Kidney glomerular epithelial cell (primary cell): Measurements from ENCODE around the gene RAD23B.

ENCODE experiments used
- DNase-seq: peaks from one replicate; lab custom pipeline; 2025; lab: John Stamatoyannopoulos, UW

Gene RAD23B

DNA sequence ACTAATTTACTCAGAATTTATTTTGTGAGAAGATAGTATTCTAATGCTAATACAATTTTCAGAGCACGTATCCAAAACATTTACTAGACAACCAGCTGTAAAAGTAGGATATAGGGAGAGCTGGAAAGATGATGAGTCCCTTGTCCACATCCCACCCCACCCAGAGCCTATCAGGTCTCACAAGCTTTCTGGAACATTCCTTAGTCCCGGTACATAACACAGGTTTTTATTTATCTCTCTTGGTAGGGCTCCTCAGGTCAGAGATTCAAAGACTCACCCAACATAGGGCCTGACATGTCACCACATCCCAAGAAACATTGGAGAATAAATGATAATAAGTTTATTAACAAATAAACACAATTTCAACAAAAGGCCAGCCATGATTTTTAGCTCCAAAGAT lies 13.8 kb upstream of the RAD23B start:
- DNase-seq: no peak

DNA sequence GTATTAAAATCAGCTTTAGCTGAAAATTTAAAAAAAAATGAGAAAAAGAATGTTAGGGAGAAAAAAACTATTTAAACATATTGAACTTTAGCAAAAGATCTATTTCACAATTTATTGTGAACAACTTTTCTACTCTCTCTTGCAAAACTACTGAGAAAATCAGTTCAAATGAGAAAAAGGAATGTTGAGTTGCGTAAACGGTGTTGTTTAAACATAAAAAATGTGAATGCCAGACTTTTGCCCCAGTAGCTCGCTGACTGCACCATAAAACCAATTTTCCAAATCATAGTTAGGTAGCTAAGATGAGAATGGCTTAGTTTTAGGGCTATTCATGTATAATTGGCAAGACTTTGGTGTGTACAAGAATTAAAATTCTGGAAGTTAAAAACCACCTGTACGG lies 13.4 kb upstream of the RAD23B start:
- no peak for DNase-seq

DNA sequence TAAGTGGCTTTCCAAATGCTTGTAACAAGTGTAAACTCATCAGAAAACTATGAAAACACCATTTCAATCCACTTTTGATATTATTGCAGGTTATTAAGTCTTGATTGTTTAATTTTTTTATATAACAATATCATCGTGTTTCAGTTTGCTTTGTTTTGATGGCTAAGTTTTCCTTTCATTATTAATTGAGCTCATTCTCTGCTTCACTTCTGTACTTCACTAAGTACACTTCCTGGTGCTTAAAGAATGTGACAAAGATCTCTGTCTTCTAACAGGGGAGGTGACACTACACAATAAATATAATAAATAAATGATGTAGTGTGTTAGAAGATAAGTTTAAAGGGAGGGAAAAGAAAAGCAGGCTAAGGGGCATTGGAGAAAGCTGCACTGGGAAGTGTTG lies 13.0 kb upstream of the RAD23B start:
- no peak for DNase-seq

DNA sequence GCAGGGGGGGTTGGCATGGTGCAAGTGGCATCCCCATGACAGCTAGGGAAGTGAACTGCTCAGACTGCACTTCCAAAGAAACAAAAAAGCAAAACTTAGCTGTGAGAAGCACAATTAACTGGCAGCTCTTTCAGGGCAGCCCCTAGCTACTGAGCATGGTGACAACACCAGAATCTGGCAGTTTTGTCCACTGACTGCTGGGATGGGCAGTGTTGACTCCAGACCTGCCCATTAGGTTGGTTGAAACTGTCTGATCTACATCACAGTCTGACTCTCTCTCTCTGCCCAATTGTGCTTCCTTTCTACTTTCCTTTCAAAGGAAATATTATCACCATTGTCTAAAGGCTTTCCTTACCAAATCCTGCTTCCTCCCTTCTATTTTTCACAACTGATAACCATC lies 12.5 kb upstream of the RAD23B start:
- no peak for DNase-seq

DNA sequence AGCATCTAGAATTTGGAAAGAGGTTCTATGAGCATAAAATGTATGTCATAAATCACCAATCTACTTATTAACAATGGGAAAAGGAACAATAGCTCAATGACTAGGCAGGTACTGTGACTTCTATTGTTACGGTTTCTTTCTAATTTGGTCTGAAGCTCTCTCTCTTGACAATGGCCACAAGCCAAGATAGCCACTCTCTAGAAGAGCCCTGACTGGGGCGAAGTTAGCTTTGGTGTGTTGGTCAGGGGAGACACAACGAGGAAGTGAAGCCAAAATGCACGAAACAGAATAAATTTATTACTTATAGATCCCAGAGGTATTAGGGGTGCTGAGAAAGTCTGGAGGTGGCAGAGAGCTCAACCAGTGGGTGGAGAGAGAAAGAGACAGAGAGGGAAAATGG lies 9.4 kb upstream of the RAD23B start:
- no peak for DNase-seq

DNA sequence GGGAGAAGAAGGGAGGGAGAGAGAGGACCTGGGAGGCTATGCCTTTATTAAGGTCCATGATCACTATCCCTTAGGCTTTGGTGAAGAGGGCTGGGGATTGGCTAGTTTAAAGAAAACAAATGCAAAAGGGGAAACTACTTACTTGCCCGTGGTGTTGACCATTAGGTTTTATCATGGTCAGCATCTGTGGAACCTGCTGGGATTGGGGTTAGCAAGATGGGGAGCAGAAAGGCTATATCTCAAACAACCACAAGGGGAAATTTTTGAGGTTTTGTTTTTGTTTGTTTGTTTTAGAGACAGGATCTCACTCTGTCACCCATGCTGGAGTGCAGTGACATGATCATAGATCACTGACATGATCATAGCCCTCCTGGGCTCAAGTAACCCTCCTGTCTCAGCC lies 9.0 kb upstream of the RAD23B start:
- DNase-seq: no peak

DNA sequence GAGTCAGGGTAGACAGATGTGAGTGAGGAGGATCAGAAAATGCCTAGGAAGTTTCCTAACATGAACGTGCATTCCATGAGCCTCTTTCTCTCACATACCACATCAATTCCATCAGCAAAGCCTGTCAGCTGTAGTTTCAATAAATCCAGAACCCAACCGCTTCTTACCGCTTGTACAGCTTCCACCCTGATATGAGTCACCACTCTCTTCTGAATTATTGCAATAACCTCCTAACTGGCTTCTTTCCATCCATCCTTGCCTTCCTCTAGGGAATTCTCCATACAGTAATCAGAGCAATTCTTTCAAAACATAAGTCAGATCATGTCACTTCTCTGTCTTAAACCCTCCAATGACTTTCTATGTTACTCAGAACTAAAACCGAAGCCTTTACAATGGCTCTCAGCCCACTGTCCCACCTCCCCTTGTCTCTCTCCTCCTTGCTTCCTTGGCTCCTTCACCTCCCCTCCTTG lies 8.1 kb upstream of the RAD23B start:
- DNase-seq: peak; percentile 97

DNA sequence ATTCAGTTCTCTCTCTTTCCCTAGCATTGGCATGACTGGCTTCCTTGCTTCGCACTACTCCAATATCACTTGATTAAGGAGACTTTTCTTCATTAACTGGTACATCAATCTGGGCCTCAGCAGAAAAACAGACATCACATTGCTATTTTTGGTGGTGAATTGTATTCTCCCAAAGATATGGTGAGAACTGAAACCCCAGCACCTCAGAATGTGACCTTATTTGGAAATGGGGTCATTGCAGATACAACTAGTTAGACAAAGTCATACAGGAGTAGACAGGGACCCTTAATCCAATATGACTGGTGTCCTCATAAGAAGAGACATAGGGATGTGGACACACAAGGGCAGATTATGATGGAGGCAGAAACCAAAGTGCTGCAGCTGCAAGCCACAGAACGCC lies 7.5 kb upstream of the RAD23B start:
- no peak for DNase-seq

DNA sequence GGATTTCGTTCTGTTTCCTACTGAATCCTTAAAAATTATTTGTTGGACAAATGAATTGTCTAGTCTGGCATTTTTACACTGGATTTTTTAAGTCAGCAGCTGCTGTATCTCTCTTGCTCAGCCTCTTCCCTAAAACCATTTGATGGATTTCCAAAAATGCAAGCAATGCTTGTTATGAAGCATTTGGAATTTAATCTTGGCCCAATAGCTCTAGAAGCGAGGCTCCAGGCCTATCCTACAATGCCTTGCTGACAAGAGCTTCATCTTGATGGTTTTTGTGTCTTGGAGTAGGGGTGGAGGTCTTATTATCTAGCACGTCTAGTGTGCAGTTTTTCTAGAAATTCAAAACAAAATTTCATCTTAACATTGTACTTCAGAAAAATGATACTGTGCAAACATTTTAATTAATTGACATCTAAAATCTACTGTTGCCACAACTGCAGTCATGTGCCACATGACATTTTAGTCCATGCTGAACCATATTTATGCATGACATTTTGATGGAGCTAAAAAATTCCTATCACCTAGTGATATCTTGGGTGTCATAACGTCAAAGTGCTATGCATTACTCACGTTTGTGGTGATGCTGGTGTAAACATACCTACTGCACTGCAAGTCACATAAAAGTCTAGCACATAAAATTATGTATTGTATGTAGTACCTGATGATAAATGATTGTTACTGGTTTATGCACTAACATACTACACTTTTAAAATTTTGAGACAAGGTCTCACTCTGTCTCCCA lies 5.9 kb upstream of the RAD23B start:
- DNase-seq: no peak

DNA sequence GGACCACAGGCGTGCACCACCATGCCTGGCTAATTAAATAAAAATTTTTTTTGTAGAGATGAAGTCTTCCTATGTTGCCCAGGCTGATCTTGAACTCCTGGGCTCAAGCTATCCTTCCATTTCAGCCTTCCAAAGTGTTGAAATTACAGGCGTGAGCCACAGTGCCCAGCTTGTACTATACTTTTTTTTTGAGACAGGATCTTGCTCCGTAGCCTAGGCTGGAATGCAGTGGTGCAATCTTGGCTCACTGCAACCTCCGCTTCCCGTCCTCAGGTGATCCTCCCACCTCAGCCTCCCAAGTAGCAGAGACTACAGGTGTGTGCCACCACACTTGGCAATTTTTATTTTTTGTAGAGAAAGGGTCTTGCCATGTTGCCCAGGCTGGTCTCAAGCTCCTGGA lies 5.3 kb upstream of the RAD23B start:
- DNase-seq: no peak

DNA sequence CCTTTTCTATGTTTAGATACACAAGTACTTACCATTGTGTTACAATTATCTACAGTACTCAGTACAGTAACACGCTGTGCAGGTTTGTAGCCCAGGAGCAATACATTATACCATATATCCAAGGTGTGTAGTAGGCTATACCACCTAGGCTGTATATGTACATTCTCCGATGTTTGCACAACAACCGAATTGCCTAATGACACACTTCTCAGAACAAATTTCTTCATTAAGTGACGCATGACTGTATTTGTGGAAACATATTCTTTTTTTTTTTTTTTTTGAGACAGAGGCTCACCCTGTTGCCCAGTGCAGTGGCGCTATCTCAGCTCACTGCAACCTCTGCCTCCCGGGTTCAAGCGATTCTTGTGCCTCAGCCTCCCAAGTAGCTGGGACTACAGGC lies 4.0 kb upstream of the RAD23B start:
- no peak for DNase-seq

DNA sequence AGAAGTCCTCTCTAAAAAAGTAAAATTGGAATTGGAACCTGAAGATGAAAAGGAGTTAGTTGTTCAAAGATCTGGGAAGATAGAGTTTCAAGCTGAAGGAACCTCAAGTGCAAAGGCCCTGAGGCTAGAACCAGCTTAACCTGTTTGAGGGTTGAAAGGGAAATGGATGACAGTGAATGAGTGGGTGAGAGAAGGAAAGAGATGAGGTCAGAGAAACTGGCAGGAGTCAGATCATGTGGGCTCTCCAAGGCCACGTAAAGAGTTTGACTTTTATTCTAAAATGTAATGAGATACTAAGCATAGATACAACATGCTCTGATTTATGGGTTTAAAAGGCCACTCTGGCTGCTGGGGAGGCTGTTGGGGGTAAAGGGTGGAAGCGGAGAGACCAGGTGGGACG lies 2.5 kb upstream of the RAD23B start:
- no peak for DNase-seq

DNA sequence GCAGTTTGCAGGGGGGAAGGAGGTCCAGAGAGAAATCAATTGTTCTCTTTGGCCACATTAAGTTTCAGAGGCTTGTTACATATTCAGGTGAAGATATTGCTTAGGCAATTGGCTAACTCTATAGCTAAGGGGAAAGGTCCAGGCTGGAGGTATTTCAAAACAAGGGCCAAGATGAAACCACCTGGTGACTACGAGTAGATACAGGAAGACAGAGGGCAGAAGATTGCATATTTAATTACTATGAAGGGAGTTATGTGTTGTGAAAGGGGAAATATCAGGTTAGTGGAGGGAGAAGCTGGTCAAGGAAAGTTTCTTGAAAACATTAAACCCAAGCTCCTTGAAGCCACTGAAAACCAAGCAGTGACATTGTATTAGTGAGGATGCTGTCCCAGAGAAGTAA lies 1.9 kb upstream of the RAD23B start:
- no peak for DNase-seq

DNA sequence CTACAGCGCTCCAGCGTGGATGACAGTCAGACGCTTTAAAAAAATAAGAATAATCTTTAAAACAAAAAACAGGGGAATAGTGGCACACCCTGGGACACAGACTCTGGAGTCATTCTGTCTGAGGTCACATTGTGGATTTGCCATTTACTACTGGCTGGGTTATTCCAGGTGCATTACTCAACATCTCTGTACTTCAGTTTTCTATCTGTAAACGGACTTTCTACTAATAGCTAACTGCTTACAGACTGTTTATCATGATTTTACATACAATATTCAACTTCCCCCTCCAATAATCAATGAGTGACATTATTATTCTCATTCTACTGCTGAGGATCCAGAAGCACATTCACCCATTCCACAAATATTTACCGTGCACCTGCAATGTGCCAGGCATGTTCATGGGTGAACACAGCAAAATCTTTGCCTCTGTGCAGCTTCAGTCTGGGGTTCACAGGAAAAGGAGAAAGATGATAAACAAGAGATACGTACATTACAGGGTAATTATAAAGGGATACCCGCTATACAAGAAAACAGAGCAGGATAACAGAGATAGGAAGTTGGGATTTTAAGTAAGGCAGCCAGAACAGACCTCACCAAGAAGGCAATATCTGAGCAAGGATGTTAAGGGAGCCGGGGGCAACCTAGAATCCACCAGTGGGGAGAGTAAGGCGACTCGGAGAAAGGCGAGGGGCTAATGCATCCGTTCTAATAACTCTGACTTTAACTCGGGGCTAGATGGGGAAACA lies 984 bp upstream of the RAD23B start:
- DNase-seq: no peak

DNA sequence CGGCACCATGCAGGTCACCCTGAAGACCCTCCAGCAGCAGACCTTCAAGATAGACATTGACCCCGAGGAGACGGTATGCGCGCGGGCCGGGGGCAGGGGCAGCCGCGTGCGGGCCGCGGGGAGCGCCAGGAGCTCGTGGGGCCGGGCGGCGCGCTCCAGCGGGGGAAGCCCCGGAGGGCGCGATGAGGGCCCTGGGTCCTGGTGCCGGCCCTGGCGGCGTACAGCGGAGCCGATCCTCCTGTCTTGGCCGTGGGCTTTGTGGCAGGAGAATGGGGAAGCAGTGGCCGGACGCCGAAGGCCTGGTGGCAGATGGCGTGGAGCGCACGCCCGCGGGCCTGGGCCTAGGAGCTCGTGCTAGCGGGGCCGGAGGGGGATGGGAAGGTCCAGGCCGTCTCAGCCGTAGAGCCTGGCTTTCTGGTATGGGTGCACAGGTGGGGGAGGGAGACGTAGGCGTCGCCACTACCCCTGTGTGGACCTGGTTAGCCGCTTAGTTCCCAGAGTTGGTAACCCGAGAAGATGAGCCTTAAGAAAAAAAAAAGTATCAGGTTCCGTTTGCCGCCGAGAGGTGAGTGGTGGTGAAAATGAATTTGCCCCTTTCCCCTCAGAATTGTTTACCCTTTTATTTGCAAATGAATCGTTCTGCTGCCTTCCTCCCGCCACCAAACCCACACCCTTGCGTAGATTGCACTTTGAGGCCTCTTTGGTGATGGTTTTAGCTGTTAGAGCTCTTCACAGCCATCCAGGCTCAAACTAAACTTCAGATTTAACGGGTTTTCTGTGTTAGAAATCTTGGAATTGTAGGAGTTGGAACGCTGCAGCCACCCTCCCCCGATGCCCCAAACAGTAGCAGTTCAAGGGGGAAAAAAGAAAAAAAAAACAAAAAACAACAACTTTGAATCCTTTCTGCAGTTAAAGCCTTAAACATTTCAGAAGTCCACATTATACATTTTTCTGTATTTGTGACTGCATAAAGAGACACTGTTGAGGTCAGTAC lies 841 bp downstream of the RAD23B start:
- peak; percentile 52 for DNase-seq

DNA sequence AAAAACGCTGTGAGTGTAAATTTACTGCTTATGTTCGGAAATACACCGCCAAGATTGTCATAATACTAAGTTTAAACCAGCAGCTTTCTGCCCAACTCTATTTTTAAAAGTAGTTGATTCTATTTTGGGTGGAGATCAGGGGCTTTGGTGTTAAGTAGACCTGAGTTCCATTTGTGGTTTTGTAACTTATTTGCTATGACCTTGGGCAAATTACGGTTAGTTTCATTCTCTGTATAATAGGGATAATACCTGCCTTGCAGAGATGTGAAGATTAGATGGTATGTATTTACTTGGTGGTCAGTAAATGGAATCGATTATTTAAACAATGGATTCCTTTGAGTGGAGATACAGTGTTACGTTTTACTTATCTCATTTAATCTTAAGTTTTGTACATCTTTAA lies 1.6 kb downstream of the RAD23B start:
- DNase-seq: no peak

DNA sequence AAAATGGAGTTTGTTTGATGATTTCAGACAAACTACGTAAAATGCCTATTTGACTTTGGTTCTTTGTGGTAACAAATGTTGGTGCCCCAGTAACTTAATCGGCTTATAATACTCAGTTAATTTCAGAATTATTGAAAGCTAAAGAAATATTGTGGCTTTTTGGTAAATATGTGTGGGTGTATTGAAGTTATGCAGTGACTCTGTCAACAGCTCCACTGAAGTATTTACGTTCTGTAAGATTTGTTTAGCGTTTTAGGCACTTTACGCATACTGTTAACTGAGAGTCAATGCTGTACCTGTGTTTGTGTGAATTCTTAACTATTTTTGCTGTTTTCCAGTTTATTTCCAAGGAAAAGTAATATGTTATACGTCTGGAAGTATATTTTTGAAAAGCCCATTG lies 2.2 kb downstream of the RAD23B start:
- peak; percentile 44 for DNase-seq

DNA sequence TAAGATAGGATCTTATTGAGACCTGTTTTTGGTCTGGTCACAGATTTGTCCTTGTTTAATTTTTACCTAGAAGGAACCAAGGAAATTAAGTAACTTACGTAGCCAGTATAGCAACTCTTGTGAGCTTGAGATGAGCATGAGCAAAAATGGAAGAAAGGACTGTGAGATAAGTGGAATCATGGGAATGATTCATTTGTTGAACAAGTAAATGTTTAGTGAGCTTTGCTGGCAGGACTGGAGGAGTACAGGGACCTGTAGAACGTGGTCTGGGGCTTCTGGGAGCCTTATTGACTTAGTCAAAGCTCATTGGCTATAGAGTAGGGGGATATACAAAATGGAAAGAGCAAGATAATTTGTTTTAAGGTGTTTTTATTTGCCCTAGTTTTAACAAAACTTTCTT lies 3.0 kb downstream of the RAD23B start:
- peak; percentile 77 for DNase-seq

DNA sequence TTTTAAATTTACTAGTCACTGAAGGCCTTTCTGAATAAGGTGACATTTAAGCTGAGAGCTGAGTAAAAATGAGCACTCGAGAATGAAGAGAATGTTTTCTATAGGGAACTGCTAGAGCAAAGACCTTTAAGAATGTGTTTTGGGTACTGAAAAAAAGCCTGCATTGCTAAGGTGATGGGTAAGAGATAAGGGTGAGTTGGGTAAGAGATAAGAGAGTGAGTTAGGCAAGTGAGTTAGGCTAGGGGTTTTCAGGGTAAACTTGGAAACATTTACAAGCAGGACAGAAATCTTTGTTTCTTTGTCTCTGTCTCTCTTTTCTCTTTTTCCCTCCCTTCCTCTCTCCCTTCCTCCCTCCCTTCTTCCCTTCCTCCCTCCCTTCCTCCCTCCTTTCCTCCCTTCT lies 5.6 kb downstream of the RAD23B start:
- DNase-seq: no peak

DNA sequence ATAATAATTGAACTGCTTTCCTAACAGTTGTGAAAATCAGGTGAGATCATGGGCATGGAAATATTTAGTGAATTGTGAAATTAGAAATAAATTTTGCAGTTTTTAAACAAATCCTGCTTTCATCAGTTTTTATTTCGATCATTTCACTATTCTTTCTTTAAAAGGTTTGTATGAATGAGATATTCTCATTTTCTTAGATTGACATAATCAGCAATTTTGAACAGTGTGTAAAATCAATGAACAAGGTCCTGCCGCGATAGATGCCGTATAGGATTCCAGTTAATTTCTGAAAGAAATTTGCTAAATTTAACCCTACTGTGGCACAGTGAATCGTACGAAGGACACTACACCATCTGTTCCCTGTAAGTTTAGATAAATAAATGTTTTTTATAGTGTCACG lies 7.5 kb downstream of the RAD23B start:
- no peak for DNase-seq

DNA sequence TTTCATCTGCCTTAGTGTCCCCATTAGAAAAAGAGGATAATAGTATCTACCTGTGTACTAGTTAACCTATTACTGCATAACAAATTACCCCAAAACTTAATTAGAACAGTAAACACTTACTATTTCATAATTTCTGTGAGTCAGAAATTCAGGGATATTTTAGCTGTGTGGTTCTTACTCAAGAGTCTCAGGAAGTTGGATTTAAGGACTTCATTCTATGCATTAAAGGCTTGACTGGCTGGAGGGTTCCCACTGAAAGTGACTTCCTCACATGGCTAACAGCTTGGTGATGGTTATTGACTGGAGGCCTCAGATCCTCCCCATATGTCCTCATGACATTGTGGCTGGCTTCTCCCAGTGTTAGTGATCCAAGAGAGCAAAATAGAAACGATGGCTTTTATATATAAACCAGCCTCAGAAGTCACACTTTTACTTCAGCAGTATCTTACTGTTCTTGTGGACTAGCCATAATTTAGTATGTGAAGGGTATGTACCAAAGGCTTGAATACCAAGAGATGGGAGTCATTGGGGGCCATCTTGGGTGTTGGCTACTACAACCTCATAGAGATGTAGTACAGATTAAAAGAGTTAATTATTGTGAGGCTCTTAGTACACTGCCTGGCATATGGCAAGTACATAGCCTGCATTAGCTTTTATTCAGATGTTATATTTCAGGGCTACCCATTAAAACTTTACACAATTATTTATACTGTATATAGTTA lies 9.9 kb downstream of the RAD23B start:
- DNase-seq: no peak

DNA sequence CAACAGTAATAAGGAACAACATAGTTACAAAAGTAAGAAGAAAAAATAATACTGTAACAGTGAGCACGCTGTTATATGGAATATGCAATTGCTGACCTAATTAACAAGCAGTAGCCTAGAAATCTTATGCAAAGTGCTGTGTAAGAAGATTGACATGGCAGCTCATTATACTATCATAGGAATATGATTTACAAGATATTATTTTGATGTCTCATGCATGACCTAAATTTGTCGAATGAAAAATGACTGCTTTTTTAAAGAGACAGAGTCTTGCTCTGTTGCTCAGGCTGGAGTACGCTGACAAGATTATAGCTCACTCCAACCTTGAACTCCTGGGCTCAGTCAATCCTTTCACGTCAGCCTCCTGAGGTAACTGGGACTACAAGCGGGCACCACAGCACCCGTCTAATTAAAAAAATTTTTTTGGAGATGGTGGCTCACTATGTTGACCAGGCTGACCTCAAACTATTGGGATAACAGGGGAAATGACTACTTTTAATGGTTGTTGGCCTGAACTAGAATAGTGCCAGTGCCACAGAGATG lies 10.5 kb downstream of the RAD23B start:
- DNase-seq: no peak
